Gastroesophageal sphincter (tissue), 3 donors: Measurements from ENCODE around the gene HERC2.

ENCODE experiments used
- EP300 ChIP-seq: sonication (generic); formaldehyde crosslinking; IDR thresholded peaks from one replicate; pipeline ENCODE4 v1.6.1; 2017; ENCODE audit warnings: antibody characterized with exemption, mild to moderate bottlenecking
- POLR2A ChIP-seq, 2 donors: fragments of 450-650 bp; IDR thresholded peaks; one replicate each; pipeline ENCODE4 v1.6.1; 2017; ENCODE audit warnings: antibody characterized with exemption in 2 of 2, mild to moderate bottlenecking in 2 of 2, moderate library complexity in 1 of 2
- POLR2AphosphoS5 ChIP-seq: sonication (generic); formaldehyde crosslinking; IDR thresholded peaks from one replicate; pipeline ENCODE4 v1.6.1; 2017; ENCODE audit warnings: antibody characterized with exemption
- TF ChIP-seq, protein P1 (sequence below), 4 experiments: fragments of 200-600 bp in 2 of 4; fragments of 450-650 bp in 2 of 4; sonication (generic) in 1 of 4; IDR thresholded peaks; one replicate each; pipeline ENCODE4 v1.5.1; 2017 to 2019; ENCODE audit warnings: antibody characterized with exemption in 4 of 4, mild to moderate bottlenecking in 2 of 4, moderate library complexity in 2 of 4

DNA sequence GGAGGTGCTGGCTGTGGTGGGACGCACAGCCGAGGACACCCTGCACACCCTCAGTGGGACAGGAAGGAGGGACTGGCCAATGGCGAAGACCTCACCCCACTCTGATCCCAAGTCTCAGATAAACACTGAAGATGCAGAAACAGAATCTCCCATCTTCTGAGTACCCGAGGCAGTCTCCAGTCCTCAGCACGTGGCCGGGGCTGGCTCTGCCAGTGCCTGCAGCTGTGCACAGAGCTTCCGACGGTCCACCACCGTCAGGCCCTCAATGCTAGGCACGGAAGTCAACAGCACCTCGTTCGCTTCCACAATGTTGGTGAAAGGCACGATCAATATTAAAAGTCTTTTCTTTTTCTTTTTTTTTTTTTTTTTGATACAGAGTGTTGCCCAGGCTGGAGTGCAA is 206.1 kb downstream of the HERC2 start:
- TF ChIP-seq, protein P1, sequence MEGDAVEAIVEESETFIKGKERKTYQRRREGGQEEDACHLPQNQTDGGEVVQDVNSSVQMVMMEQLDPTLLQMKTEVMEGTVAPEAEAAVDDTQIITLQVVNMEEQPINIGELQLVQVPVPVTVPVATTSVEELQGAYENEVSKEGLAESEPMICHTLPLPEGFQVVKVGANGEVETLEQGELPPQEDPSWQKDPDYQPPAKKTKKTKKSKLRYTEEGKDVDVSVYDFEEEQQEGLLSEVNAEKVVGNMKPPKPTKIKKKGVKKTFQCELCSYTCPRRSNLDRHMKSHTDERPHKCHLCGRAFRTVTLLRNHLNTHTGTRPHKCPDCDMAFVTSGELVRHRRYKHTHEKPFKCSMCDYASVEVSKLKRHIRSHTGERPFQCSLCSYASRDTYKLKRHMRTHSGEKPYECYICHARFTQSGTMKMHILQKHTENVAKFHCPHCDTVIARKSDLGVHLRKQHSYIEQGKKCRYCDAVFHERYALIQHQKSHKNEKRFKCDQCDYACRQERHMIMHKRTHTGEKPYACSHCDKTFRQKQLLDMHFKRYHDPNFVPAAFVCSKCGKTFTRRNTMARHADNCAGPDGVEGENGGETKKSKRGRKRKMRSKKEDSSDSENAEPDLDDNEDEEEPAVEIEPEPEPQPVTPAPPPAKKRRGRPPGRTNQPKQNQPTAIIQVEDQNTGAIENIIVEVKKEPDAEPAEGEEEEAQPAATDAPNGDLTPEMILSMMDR (IDR thresholded peaks at IDR 0.05): no peak
- TF ChIP-seq POLR2A (IDR thresholded peaks at IDR 0.05) (no peak), POLR2AphosphoS5 (no peak), EP300 (no peak)
